ENCODE data around the gene TBC1D8B. TPM values are rescaled to one million over a fixed set of nuclear protein-coding genes. Genes with fewer than 3 reads are reported as not detected.

The TBC1D8B gene
- total and polyA plus RNA-seq, 2 of the 4 experiments (the other 2 are of a cell fraction): 8.3 to 10.4 TPM

GRCh38 chrX:106921637-106922036 lies 119.2 kb downstream of the TBC1D8B start:
- H3K36me3 ChIP-seq (ENCODE audit: control insufficient read depth, insufficient read depth, low read length): no peaks in the 10 kb centered on the region
- H2BK5ac ChIP-seq (ENCODE audit: low read depth, low read length, poor library complexity, severe bottlenecking): no peak overlapping the region
- no peak overlapping the region for H2BK120ac ChIP-seq (ENCODE audit: low read depth, low read length)
- H3K4me1 ChIP-seq (ENCODE audit: control insufficient read depth, insufficient read depth, low read length): no peaks in the 10 kb centered on the region
- H2AFZ ChIP-seq (replicated peaks; ENCODE audit: low read length, poor library complexity): no peak overlapping the region
- peaks cover 7% of the 10 kb centered on the region; the same call in 1 of the 2 replicates for H3K27me3 ChIP-seq (ENCODE audit: control insufficient read depth, insufficient read depth, low read length)
- H3K4me3 ChIP-seq (ENCODE audit: insufficient read depth, low read depth, low read length): no peak overlapping the region
- no peak overlapping the region for H2BK20ac ChIP-seq (ENCODE audit: low read depth, low read length)
- DNase-seq (no peak), ATAC-seq (ENCODE audit: low read depth) (no peak)
- H2BK15ac ChIP-seq (ENCODE audit: low read depth, low read length): no peak overlapping the region
- no peak overlapping the region for H3K23ac ChIP-seq (ENCODE audit: low read depth, low read length)
- in situ Hi-C loops (cut with MboI; ENCODE audit: low sequenced_read_pairs) (no loop called here), intact Hi-C loops (cut with micrococcal nuclease) (no loop called here), dilution Hi-C loops (cut with HindIII; ENCODE audit: low sequenced_read_pairs, unreplicated experiment) (no loop called here)
- H4K20me1 ChIP-seq (ENCODE audit: insufficient read depth, low read length): no peaks in the 10 kb centered on the region
- H3K9me1 ChIP-seq (ENCODE audit: insufficient read depth, low read length): no peaks in the 10 kb centered on the region
- no peak overlapping the region for H4K5ac ChIP-seq (ENCODE audit: low read depth, low read length)
- no peak overlapping the region for H3K14ac ChIP-seq (replicated peaks; ENCODE audit: low read depth, low read length)
- BruUV-seq (replicated peaks): no TSS peak
- H2AK5ac ChIP-seq (ENCODE audit: low read depth, low read length): no peak overlapping the region
- H2AK9ac ChIP-seq (replicated peaks; ENCODE audit: low read depth, low read length, poor library complexity): no peak overlapping the region
- no peak overlapping the region for H3K4me2 ChIP-seq (ENCODE audit: low read depth, low read length)
- H4K8ac ChIP-seq (ENCODE audit: low read depth in 2 of 2, low read length in 2 of 2): no peak overlapping the region
- H3K56ac ChIP-seq (ENCODE audit: extremely low read depth, insufficient read depth, low read length): no peak overlapping the region
- H3K18ac ChIP-seq (ENCODE audit: low read depth, low read length): no peak overlapping the region
- POLR2A ChIA-PET (ENCODE audit: unreplicated experiment): no interaction called here
- no peak overlapping the region for H4K91ac ChIP-seq (ENCODE audit: insufficient read depth, low read depth, low read length)
- TF ChIP-seq FOS (IDR thresholded peaks at IDR 0.05; ENCODE audit: low read depth, low read length) (no peak), MAZ (IDR thresholded peaks at IDR 0.05; ENCODE audit: borderline replicate concordance, low read depth, low read length) (no peak), ELK1 (IDR thresholded peaks at IDR 0.05; ENCODE audit: borderline replicate concordance, low read depth, low read length) (no peak), POLR2A (IDR thresholded peaks at IDR 0.05; ENCODE audit: low read depth, low read length) (no peak), BHLHE40 (IDR thresholded peaks at IDR 0.05; ENCODE audit: low read depth, low read length) (no peak), USF2 (IDR thresholded peaks at IDR 0.05; ENCODE audit: low read depth, low read length) (no peak), CHD1 (IDR thresholded peaks at IDR 0.05; ENCODE audit: low read depth, low read length) (no peak), MXI1 (IDR thresholded peaks at IDR 0.05; ENCODE audit: borderline replicate concordance, low read depth, low read length) (no peak), RCOR1 (IDR thresholded peaks at IDR 0.05; ENCODE audit: insufficient replicate concordance, low read length) (no peak), CEBPB (IDR thresholded peaks at IDR 0.05; ENCODE audit: low read depth, low read length) (no peak), RFX5 (IDR thresholded peaks at IDR 0.05; ENCODE audit: low read depth, low read length) (no peak), SMC3 (IDR thresholded peaks at IDR 0.05; ENCODE audit: low read depth, low read length) (no peak), MAFK (IDR thresholded peaks at IDR 0.05; ENCODE audit: low read depth, low read length) (no peak), RAD21 (IDR thresholded peaks at IDR 0.05; ENCODE audit: low read length) (no peak)
- TF ChIP-seq, protein P1, sequence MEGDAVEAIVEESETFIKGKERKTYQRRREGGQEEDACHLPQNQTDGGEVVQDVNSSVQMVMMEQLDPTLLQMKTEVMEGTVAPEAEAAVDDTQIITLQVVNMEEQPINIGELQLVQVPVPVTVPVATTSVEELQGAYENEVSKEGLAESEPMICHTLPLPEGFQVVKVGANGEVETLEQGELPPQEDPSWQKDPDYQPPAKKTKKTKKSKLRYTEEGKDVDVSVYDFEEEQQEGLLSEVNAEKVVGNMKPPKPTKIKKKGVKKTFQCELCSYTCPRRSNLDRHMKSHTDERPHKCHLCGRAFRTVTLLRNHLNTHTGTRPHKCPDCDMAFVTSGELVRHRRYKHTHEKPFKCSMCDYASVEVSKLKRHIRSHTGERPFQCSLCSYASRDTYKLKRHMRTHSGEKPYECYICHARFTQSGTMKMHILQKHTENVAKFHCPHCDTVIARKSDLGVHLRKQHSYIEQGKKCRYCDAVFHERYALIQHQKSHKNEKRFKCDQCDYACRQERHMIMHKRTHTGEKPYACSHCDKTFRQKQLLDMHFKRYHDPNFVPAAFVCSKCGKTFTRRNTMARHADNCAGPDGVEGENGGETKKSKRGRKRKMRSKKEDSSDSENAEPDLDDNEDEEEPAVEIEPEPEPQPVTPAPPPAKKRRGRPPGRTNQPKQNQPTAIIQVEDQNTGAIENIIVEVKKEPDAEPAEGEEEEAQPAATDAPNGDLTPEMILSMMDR (conservative IDR thresholded peaks at IDR 0.05; ENCODE audit: low read depth, low read length): no peak
- H3K9ac ChIP-seq (ENCODE audit: low read depth, low read length): no peak overlapping the region
- no CpG with 5 or more reads among the region's 2 CpGs for WGBS, 2 experiments (ENCODE audit: extremely low coverage in 2 of 2, insufficient read length in 1 of 2)
- CTCF ChIA-PET: no interaction called here
- no peak overlapping the region for H3K27ac ChIP-seq (ENCODE audit: insufficient read depth, low read length)
- no peak overlapping the region for H3K4ac ChIP-seq (ENCODE audit: low read depth, low read length)
- no peaks in the 10 kb centered on the region for H3K79me1 ChIP-seq (ENCODE audit: low read depth in 1 of 2, low read length in 2 of 2)
- no peaks in the 10 kb centered on the region for H3K9me3 ChIP-seq (ENCODE audit: control insufficient read depth, insufficient read depth, low read length)
